Measurements from ENCODE around the gene QSOX1.
"Not testable (repeated sequence)": the region's sequence is repeated elsewhere in the genome, so short reads cannot be mapped to it uniquely, and the experiment has no call there.

QSOX1 gene, protein sequence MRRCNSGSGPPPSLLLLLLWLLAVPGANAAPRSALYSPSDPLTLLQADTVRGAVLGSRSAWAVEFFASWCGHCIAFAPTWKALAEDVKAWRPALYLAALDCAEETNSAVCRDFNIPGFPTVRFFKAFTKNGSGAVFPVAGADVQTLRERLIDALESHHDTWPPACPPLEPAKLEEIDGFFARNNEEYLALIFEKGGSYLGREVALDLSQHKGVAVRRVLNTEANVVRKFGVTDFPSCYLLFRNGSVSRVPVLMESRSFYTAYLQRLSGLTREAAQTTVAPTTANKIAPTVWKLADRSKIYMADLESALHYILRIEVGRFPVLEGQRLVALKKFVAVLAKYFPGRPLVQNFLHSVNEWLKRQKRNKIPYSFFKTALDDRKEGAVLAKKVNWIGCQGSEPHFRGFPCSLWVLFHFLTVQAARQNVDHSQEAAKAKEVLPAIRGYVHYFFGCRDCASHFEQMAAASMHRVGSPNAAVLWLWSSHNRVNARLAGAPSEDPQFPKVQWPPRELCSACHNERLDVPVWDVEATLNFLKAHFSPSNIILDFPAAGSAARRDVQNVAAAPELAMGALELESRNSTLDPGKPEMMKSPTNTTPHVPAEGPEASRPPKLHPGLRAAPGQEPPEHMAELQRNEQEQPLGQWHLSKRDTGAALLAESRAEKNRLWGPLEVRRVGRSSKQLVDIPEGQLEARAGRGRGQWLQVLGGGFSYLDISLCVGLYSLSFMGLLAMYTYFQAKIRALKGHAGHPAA

DNA sequence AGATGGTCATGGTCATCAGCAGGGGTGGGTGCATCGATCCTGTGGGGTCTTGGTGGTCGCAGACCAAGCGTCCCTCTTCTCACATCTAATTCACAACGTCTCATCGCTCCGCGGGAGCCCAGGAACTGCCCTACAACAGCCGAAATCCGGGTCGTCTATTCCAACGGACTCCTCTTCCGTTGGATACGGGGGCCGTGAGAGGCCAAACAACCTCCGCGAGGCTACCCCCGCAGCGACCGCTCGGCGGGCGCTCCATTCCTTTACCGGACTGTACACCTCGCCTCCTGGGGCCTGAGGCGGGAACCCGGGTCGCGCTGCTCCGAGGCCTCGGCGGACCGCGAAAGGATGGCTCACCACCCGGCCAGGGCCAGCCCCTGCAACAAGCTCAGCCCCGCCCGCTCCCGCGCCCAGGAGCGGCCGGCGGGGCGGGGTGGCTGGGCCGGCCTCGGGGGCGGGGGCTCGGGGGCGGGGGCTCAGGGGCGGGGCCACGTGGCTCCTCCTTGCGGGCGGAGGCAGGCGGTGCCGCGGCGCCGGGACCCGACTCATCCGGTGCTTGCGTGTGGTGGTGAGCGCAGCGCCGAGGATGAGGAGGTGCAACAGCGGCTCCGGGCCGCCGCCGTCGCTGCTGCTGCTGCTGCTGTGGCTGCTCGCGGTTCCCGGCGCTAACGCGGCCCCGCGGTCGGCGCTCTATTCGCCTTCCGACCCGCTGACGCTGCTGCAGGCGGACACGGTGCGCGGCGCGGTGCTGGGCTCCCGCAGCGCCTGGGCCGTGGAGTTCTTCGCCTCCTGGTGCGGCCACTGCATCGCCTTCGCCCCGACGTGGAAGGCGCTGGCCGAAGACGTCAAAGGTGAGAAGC lies at the start of gene QSOX1:
QSOX1 (plus strand) TSS at position 545 of the 857 bp plus-strand sequence; CDS start at position 584, 39 bp downstream.
- peak; percentile 85 for DNase-seq

DNA sequence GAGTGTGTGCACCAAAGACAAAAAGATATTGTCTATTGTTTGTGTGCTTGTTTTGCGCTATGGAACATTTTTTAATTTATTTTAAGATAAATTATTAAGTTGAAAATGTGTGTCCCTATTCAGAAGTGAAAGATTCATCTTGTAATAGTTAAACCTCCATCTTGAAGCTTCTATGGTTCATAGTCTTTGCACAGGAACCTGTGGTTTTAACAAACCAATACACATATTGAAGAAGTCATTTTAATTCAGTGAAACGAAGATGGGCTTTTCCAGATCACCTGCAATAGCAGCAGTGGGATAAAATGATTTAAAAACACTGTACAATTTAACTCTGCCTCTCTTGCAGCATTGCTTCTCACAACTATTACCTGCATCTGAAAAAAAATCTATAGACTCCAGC lies 42.6 kb upstream of the QSOX1 start:
- no peak for DNase-seq

DNA sequence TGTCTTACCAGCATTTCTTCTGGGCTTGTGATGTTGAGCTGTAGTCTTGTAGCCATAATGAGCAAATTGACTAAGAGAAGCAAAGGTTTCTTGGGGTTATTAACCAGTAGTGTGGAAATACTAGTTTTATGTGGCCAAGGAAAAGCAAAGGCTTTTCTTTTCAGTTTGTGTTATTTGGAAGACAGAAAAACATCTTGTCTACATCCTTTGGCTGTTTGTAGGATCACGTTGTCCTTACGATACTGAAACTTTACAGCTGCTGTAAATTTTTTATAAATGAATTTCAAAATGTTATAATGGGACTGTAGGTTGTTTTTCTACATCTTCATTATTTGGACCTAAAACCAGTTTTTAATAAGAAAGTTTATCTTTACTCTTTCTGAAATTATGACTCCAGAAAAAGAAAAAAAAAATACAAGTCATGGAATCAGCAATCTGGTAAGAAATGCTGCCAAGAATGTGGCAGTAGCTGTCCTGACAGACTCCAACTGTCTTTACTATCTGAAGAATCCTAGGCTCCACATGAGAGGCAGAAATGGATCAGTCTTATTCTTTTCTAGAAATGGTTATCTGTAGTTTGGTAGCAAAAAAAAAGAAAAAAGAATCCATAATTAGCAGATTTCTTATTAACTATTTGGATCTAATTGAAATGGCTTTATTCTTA lies 41.6 kb upstream of the QSOX1 start:
- DNase-seq = no peak

DNA sequence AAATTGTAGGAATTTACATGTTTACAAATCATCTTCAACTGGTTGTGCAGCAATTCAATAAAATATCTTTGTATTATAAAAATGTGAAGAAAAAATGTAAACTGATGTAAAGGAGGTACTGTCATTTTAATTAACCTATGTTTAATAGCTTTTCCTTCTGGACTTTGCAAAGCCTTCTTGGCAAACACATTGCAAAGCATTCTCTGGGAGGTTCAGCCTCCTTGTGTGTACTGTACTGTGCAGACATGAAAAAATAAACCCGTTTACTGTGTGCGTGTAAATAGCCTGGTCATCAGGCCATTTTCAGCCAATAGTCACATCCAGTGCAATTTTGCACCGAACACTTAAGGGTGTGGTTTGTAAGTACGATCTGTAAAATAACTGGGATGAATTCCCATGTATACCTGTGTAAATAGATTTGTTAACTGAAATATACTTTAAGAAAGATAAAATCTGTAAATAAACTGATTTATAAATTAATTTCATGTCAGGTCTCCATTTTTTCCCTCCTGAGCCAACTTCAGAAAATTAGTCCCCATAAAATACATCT lies 40.2 kb upstream of the QSOX1 start:
- no peak for DNase-seq

DNA sequence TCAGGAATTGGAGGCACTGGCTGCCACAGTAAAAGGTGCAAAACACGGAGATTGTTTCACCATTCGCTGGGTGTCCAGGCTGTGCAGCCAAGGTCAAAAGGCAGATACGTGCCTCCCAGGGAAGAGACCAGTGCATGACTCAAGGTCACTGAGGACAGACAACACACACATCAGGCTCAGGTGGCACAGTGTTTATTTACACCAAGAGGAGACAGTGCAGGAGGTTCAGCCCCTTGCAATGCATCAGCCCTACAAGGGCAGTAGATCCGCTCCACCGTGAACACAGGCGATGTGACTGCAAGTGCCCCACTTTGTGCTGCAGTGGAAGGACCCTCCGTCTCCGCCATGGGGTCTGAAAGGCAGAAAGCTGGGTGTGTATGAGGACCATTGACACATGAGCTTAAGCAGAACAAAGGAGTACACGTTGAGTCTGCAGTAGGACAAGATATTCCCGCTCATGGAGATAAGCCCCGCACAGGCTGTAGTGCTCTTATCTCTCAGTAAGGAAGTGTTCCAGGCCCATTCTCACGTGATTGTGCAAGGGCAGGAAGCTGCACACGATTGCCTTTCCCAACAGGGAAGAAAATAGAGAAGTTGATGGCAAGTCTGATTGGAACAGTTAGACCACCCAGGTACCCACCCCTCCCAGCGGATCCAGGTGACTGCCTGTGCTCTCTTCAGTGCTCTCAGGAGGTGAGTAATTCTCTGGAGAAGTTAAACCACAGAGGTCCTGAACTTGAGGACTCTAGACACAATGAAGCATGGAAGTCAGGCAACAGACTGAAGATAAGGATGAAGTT lies 37.5 kb upstream of the QSOX1 start:
- DNase-seq = no peak

DNA sequence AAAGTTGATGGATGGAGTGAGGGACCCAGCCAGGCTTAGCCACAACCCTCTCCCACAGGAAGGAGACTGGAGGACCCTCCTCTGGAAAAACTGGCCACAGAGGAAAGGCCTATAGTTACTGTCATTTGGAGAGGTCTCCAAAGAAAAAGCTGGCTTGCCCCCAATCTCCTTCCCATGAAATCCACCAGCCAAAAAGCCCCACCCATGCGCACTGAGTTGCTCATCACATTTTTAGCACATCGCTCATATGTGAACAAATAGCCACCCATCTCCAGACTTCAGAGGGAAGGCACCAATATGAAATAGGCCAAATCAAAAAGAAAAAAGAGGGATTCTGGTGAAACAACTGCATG lies 36.9 kb upstream of the QSOX1 start:
- DNase-seq = no peak

DNA sequence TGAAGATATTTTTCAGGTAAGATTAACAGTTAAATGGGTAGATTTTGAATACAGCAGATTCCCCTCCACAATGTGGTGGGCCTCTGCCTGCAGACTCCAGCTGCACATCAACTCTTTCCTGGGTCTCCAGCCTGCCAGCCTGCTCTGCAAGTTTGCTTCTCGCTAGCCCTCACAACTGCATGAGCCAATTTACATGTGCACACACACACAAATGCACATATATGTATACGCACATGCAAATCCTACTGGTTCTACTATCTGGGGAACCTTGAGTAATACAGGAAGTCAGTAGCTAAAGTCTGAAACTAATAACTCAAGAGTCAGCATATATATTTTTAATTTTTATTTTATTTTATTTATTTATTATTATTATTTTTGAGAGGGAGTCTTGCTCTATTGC lies 34.8 kb upstream of the QSOX1 start:
- DNase-seq = no peak

DNA sequence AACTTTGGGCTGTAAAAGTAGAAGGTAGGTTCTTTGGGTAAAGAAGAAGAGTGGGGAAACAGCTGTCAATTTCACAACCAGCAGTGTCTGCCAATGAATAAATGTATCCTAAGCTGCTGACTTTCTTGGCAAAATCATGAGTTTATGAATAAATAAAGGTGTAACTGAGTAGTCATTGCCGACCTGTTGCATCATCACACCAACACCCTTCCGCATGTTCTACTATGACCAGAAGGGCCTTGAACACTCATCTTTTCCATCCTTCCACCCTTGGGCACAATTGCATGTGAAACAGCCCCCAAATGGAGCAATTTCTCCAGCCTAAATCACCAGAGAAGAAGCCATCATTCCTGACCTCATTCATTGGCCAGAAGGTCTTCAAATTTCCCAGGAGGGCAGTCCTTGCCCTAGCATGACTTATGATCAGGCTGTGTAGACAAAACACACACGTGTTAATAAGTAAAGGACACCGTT lies 31.2 kb upstream of the QSOX1 start:
- DNase-seq = no peak

DNA sequence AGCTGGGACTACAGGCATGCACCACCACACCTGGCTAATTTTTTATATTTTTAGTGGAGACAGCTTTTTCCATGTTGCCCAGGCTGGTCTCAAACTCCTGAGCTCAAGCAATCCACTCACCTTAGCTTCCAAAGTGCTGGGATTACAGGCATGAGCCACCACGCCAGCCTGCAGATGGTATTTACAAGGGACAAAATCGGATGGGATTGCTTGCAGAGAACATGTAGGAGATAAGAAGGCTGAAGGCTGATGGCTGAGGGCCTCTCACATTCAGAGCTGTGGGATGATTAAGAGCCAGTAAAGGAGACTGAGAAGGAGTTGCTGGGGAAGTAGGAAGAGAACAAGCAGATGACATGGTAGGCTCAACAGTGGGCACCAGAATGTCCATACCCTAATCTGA lies 24.0 kb upstream of the QSOX1 start:
- no peak for DNase-seq

DNA sequence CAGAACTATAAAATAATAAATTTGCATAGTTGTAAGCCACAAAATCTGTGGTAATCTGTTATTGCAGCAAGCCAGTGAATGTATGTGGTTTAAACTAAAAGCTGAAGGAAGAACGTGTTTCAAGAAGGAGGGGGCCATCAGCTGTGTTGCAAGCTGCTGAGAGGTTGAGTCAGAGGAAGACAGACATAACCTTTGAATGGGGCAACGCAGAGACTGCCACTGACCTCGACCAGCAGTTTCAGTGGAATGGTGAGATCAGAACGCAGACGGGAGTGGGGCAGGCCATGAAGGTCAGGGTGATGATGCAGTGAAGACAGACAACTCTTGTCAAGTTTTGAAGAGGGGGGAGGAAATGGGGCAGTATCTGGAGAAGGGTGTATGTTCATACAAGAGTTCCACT lies 23.2 kb upstream of the QSOX1 start:
- DNase-seq = no peak

DNA sequence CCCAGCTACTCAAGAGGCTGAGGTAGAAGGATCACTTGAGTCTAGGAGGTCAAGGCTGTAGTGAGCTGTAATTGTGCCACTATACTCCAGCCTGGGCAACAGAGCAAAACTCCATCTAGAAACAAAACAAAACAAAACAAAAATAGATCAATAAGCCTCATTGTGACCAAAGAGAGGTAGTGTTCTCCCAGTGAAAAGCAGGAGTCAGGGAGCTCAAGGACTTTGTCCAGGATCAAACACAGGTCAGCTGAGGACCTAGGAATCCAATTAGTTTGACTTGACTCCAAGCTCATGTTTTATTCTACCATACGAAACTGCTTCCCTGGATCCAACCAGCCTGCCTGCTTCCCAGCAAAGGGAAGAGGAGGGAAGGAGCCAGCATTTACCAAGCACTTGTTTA lies 21.5 kb upstream of the QSOX1 start:
- DNase-seq = no peak

DNA sequence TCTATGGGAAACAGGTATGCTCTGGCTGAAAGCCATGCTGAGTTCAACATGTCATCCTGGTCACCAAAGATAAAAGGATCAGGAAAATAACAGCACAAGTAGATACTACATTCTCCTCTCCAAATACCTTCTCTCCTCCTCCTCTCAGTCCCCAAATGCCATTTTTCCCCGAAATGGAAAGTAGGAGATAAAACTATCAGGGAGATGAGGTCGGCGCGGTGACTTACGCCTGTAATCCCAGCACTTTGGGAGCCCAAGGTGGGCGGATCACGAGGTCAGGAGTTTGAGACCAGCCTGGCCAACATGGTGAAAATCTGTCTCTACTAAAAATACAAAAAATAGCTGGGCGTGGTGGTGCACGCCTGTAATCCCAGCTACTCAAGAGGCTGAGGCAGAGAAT lies 21.0 kb upstream of the QSOX1 start:
- not testable (repeated sequence) for DNase-seq

DNA sequence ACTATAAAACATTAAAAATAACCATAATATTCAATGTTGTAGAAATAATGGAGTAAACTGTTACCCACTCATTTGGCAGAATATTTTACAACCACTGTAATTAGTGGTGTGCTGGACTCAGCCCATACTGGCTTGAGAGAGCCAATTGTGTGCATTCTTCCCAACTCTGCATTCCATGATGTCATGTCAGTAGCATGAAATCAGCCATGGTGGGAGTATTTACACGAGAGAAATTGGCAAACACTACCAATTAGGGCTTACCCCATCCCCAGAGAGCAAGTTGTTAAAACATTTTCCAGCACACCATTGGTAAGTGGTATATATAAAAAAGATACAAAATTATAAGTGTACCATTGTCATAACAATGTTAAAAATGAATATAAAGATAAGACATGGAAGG lies 19.1 kb upstream of the QSOX1 start:
- no peak for DNase-seq

DNA sequence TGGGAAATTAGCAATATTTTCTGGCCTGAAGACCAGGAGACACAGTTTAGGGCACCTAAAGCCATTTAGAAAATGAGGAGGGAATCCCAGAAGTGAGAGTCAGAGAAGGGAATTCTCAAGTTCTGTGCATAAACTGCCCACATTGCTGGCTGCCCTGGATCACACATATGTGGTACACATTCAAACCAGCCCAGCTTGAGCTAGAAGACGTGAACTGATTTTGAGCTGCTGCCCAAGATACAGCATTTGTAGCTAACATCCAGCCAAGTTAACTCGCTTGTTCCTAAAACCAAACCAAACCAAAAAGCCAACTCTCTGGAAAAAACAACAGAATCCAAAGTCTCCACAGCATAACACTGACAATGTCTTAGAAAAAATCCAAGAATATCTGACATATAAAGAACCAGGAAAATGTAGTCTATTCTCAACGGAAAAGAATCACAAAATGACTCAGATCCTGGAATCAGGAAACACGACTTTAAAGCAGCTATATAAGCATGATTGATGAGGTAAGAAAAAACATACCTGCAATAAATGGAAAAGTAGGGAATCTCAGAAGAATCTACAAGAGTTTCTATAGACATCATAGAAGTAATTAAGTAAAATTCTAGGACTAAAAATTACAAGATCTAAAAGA lies 18.2 kb upstream of the QSOX1 start:
- no peak for DNase-seq

DNA sequence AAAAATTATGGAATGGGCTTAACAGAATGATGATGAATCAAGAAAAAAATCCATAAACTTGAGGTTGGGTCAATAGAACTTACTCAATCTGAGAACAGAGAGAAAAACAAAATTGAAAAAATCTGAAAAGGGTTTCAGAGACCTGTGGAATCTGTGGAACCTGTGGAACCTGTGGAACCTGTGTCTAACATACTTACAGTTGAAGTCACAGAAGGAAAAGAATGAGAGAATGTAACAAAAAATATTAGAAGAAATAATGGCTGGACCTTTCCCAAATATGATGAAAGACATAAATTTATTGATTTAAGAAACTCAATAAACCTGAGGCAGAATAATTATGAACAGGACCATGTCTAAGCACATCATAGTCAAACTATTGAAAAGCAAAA lies 17.7 kb upstream of the QSOX1 start:
- DNase-seq = no peak

DNA sequence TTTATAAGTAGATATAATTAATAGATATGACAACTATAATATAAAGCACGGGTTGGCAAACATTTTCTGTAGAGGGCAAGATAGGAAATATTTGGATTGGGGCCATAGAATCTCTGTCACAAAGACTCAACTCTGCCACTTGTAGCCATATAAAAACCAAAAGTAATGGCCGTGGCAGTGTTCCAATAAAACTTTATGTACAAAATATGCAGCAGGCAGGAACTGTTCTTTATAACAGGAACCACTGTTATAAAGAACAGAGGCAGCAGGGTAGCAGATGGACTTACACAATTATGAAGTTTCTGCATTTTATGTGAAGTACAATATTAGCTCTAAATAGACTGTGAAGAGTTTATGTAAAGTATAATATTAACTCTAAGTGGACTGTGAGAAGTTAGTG lies 16.9 kb upstream of the QSOX1 start:
- DNase-seq = no peak

DNA sequence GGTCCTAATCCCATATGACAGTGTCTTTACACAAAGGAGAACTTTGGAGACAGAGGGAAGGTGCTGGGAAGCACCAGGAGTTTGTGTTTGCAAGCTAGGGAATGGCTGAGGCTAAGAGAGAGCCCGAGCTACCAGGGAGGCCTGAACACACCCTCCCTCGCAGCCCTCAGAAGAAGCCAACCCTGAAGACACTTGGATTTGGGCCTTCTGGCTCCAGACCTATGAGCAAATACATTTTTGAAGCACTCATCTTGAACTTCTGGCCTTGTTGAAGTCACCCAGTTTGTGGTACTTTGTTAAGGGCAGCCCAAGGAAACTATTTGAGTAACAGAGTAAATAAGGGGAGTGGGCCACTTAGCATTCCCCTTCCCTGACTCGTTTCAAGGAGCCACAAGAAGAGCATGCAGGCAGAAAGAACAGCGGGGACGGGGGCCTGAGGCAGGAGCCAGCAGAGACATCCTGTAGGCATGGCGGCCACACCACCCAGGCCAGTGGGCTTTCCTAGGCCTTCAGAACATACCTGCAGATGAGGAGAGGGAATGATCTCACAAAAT lies 13.2 kb upstream of the QSOX1 start:
- no peak for DNase-seq

DNA sequence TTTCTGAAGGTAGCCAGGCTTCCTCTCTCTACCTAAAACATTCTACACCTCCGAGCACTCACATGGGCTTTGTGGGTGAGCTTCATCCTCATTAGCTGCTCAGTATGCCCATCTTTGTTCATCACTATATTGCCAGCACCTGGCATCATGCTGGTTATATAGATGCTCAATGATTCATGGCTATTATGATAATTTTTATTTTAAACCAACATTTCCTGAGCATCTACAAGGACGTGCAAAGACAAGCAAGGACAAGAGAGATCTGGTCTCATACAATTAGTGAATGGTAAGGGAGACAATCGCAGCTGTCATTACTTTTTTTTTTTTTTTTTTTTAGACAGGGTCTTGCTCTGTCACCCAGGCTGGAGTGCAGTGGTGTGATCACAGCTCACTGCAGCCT lies 11.3 kb upstream of the QSOX1 start:
- DNase-seq = no peak

DNA sequence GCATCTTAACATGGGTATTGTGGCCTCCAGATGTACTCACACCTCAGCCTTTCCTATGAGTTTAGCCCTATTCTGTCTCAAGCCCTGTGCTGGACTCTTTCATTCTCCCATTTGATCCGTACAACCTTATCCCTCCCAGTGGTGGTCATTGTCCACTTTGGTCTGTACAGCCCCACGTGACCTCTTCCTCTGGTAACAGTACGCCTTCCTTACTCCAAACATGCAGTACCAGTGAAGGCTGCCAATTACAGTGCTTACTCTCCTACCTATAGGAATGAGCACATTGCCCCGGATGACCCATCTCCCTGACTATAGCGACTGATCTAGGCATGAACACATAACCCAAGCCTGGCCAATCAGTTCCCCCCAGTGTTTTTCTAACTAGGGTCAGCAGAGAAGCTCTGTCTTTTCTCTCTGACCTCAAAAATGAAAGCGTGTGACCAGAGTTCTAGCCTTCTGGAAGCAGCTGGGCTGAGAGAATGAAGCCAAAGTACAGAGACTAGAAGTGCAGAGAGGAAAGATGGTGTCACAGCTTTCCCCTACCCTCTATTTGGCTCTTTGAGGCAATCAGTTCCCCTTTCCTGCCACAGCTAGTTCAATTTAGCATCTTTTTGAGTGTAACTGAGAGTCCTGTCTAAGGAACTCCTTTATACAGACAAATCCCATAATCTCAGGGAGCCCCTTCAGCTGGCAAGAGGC lies 9.9 kb upstream of the QSOX1 start:
- no peak for DNase-seq

DNA sequence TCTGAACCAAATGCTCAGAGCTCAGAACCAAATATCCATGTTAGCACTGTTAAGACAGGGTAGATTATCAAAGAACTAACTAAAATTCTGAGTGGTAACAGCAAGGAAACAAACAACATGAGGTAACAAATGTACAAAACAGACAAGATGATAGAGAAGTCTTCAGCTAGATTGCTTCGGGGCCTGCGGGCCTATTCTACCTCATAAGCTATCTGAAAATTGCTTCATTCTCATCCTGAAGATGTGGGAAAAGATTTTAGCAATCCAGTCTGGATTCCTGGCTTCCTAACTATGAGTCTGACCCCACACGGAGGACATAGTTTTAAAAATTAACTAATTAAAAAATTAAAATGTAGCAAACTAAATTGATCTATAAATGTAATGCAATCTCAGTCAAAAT lies 9.2 kb upstream of the QSOX1 start:
- no peak for DNase-seq
